HG03457 (cell line): ENCODE results near the gene PAEP.

Experiments
- ATAC-seq: cut with Tn5 transposase; IDR thresholded peaks from one replicate; pipeline ENCODE4 v1.9.1; 2021; ENCODE audit warnings: moderate number of reproducible peaks; ENCODE audit not compliant: unreplicated experiment

PAEP gene

DNA sequence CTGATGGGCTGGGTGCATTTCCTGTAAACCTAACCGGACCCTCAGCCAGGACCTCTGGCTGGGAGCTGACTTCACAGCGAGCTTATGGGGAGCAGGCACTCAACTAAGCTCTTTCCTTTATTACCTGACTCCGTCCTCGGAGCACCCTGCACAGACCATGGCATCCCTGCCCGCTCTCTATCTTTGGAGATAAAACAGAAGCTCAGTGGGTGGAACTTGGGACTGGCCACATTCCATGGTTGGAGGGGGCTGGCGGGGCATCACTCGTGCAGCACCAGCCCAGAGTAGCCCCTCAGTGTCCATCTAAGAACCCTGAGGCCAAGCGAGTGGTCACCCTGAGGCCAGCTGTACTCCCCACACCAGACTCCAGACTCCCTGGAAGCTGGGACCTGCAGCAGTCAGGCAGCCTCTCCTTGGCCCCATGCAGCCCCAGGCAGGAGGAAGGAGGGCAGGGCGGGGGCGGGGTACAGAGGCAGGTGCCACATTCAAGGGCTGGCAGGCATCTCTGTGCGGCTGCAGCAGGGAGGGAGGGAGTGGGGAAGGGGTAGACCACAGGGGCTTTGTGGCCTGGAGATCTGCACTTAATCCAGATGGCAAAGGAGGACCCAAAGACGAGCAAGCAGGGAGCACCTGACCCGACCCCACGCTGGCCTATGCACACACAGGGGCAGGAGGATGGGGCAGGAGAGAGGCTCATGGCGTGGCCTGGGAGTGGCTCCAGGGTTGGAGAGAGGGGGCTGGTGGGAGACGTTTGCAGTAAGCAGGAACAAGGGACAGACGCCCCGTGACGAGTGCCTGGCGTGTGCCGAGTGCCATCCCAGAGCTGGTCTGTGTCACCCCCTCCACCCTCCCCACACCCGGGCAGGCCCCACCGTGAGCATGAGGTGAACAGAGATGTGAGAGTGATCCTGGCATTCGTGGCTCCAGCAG, 51.7 kb downstream of the PAEP start:
- no peak for ATAC-seq

DNA sequence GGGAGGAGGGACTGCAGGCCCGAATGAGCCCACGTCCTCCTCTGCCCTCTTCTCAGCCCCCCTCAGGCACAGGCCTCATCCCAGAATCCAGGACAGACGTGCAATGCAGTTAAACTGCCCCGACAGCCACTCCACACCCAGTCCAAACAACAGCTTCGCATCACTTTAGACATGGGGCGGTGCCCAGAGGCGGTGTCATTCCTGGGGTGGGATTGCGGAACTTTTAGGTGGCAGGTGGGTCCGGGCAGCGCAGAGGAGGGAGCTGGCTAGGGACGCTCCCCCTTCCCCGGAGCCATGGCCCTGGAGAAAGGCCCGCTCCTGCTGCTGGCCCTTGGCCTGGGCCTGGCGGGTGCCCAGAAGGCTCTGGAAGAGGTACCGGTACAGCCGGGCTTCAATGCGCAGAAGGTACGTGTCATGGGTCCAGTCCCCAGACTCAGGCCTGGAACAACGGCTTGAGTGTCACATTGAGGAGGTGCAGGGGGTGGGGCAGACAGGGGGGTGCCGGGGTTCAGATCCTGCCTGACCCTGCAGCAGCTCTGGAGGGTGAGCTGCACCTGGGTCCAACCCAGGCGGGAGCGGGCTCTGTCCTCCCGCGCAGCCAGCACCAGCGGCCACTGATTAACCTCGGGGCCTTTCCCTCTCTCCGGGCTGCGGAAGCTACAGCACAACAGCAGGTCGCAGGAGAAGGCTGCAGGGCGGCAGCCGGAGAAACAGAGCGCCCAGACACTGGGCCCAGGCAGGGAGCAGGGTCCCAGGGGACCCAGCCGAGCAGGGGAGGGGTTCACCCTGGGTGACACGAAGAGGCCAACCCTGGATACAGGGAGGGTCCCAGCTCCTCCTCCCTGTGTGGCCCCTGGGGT, 52.6 kb downstream of the PAEP start:
- no peak for ATAC-seq

DNA sequence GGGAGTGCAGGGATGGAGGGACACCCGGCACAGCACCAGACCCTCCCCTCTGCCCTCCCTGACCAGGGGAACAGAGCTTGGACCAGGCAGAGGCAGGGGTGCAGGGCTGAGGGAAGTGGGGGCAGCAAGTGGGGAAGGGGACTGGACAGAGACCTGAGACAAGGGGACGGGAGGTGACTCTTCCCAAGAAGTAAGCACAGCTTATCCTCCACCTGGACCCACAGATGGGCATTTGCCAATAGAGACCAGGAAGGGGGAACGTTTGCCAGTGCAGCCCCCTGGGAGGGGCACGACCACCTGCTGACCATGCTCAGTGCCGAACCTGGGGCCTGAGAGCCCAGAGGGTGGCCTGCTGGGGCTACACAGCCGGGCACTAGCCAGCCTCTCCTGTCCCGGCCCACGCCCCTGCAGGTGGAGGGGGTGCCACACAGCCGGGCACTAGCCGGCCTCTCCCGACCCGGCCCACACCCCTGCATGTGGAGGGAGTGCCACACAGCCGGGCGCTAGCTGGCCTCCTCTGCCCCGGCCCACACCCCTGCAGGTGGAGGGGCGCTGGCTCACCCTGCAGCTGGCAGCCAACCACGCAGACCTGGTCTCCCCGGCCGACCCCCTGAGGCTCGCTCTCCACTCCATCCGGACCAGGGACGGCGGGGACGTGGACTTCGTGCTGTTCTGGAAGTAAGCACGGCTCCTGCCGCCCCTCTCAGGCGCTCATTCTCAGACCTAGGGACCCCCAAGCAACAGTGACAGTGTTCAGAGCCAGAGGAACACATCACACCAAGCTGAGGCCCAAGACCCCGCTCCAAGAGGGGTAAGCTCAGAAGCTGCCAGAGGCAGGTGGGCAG, 53.5 kb downstream of the PAEP start:
- ATAC-seq: no peak

DNA sequence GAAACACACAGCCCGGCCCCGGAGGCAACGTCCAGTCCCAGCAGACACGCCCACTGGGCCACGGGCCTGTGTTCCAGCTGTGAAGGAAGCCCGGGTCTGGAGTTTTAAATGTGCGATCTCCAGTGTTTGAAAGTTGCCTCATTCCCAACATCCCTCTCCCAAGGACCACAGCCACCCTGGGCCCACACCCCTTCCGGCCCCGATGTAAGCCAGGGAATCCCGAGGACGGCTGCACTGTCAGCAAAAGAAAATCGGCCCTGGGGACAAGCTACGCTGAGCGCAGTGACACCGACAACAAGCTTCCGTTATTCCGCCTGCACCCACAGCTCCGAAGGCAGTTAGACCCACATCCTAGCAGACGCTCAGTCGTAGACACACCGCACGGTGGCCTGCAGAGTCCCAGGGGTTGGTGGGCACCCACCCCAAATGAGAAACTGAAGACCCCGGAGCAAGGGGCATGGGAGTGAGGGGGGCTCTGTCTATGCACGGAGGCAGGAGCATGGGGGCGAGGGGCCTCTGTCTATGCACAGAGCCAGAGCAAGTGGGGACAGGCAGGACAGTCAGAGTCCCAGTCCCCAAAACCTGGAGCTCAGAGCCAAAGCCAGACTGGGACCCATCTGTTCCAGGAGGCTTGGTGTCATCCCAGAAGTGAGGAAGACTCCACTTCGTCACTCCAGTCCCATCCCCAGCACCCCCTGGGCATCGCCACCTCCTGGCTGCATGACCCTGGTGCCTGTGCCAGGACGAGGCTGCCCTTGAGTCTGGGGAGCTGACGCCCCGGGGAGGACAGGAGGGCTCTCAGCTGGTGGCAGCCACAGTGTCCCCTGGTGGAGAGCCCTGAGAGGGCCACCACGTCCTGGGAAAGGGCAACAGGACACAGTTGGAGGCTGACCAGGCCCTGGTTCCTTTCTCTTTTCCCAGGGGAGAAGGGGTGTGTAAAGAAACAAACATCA, 54.4 kb downstream of the PAEP start:
- no peak for ATAC-seq
